Caco-2 (cell line): ENCODE results near the gene MGMT. TPM values are rescaled to one million over a fixed set of nuclear protein-coding genes. Genes with fewer than 3 reads are reported as not detected.
A peak's percentile ranks its signal among the peaks of the same experiment; 100 is the strongest.

Experiments
- BruUV-seq: library from RNA; stranded (reverse); fragments of 400-500 nt; replicated peaks from 2 replicates; lab custom pipeline; 2021; lab: Mats Ljungman, UMichigan
- CTCF ChIA-PET: fragments of 300-600 bp; sonication (Branson Sonifier 250); formaldehyde crosslinking; loops from one replicate; lab custom pipeline; 2022; ENCODE audit warnings: antibody characterized with exemption; lab: Charles Lee
- POLR2A ChIA-PET: fragments of 300-600 bp; sonication (Branson Sonifier 250); formaldehyde crosslinking; loops from one replicate; lab custom pipeline; 2022; ENCODE audit warnings: antibody characterized with exemption; lab: Charles Lee
- DNase-seq, 2 experiments: peaks; one replicate each; pipeline versions ENCODE4 v3.0.0 to v3.0.0-alpha.2; 2020 to 2022
- H3K27me3 ChIP-seq: replicated peaks from 2 replicates; pipeline ENCODE4 v1.6.0; 2011; ENCODE audit warnings: low read length; ENCODE audit not compliant: control insufficient read depth, insufficient read depth
- H3K36me3 ChIP-seq: 2 replicates; pipeline ENCODE4 v1.5.1; 2011; ENCODE audit warnings: low read length; ENCODE audit not compliant: control insufficient read depth, insufficient read depth
- H3K4me1 ChIP-seq: fragments of 250-450 bp; sonication (Bioruptor Pico); 2 replicates; pipeline ENCODE4 v1.5.1; 2020; ENCODE audit warnings: mild to moderate bottlenecking
- H3K4me3 ChIP-seq: 2 replicates; pipeline ENCODE4 v1.5.1; 2011; ENCODE audit warnings: low read depth, mild to moderate bottlenecking, control low read depth, low read length
- H3K9me3 ChIP-seq: fragments of 250-450 bp; sonication (Bioruptor Pico); 2 replicates; pipeline ENCODE4 v1.5.1; 2020; ENCODE audit warnings: mild to moderate bottlenecking, moderate library complexity
- H3K27ac Mint-ChIP-seq: one replicate; pipeline ENCODE4 v1.8.0; 2022; ENCODE audit warnings: mixed read lengths; ENCODE audit not compliant: unreplicated experiment
- H3K27me3 Mint-ChIP-seq: one replicate; pipeline ENCODE4 v1.8.0; 2022; ENCODE audit warnings: mixed read lengths; ENCODE audit not compliant: insufficient read depth, unreplicated experiment
- H3K36me3 Mint-ChIP-seq: one replicate; pipeline ENCODE4 v1.8.0; 2022; ENCODE audit warnings: mild to moderate bottlenecking, mixed read lengths; ENCODE audit not compliant: insufficient read depth, unreplicated experiment
- H3K4me1 Mint-ChIP-seq: one replicate; pipeline ENCODE4 v1.8.0; 2022; ENCODE audit warnings: low read depth, mixed read lengths; ENCODE audit not compliant: unreplicated experiment
- H3K4me3 Mint-ChIP-seq: one replicate; pipeline ENCODE4 v1.8.0; 2022; ENCODE audit warnings: mild to moderate bottlenecking, moderate library complexity, mixed read lengths; ENCODE audit not compliant: unreplicated experiment
- H3K9me3 Mint-ChIP-seq: one replicate; pipeline ENCODE4 v1.8.0; 2022; ENCODE audit warnings: mixed read lengths; ENCODE audit not compliant: unreplicated experiment
- intact Hi-C: fragments of 100-400 bp; cut with micrococcal nuclease; formaldehyde crosslinking; loops from one replicate; pipeline ENCODE4 v1.10.0; 2022; ENCODE audit not compliant: unreplicated experiment
- total RNA-seq: library from RNA; stranded (reverse); gene quantifications from 2 replicates; pipeline ENCODE4 v1.2.3, GENCODE V29; 2022
- TF ChIP-seq, protein P1 (sequence below), 2 experiments: fragments of 200-600 bp in 1 of 2; IDR thresholded peaks; 1 replicate in 1 of 2; 2 replicates in 1 of 2; pipeline versions ENCODE4 v1.5.1 to v1.8.0; 2011 to 2022; ENCODE audit warnings: antibody characterized with exemption in 1 of 2, control low read depth in 1 of 2, inconsistent platforms in 1 of 2, low read depth in 1 of 2, low read length in 1 of 2, mild to moderate bottlenecking in 1 of 2, moderate library complexity in 1 of 2; ENCODE audit not compliant: insufficient read depth in 1 of 2, severe bottlenecking in 1 of 2, unreplicated experiment in 1 of 2

Gene MGMT
- total RNA-seq, 1 experiment from 2014 or later: 57.0 TPM

DNA sequence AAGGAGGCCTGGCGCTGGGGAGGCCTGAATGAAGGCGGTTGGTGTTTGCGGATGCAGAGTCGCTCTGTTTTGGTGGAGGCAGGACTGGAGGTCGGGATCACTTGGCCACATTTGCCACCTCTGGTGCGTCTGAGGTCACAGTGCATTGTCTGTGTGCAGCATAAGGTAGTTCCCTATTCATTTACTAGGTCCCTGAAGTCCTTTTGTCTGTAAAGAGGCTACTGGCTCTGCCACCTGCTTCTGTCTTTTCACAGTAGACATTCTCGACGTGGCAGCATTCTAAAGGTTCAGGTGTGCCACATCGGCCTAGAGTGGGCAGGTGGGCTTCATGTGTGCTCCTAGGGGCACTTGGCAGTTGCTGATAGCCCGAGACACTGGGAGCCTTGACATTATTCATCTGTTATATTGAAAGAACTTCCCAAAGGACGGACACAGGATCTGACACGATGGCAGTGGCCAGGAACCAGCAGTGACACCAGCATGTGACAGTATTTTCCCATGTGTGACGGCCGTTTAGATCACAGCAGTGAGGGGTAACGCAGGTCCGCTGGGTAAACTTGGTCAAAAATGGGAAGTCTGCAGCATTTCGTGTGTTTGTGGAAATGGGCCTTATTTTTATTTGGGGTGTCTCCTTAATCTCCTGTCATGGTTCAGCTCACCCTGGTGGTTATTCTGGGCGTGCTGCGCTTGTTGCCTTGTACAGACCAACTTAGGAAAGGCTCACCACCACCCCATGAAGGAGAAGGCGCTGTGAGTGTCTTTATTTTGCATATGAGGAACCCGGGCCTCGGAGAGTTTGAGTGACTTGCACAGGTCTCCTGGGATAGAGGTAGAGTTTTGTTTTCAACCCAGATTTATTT lies 5.9 kb downstream of the MGMT start:
- intact Hi-C loops: no loop called here
- Mint-ChIP-seq H3K4me1 (peaks cover 22% of the 10 kb centered on the region), H3K36me3 (peaks cover 16% of the 10 kb centered on the region), H3K27ac (no peak overlapping the region), H3K27me3 (no peaks in the 10 kb centered on the region), H3K4me3 (no peak overlapping the region), H3K9me3 (no peaks in the 10 kb centered on the region)
- Histone ChIP-seq H3K27me3 (no peaks in the 10 kb centered on the region), H3K4me1 (peaks cover 19% of the 10 kb centered on the region), H3K4me3 (no peak overlapping the region), H3K9me3 (no peaks in the 10 kb centered on the region), H3K36me3 (no peaks in the 10 kb centered on the region)
- ChIA-PET POLR2A (no interaction called here), CTCF (no interaction called here)
- TF ChIP-seq, protein P1, sequence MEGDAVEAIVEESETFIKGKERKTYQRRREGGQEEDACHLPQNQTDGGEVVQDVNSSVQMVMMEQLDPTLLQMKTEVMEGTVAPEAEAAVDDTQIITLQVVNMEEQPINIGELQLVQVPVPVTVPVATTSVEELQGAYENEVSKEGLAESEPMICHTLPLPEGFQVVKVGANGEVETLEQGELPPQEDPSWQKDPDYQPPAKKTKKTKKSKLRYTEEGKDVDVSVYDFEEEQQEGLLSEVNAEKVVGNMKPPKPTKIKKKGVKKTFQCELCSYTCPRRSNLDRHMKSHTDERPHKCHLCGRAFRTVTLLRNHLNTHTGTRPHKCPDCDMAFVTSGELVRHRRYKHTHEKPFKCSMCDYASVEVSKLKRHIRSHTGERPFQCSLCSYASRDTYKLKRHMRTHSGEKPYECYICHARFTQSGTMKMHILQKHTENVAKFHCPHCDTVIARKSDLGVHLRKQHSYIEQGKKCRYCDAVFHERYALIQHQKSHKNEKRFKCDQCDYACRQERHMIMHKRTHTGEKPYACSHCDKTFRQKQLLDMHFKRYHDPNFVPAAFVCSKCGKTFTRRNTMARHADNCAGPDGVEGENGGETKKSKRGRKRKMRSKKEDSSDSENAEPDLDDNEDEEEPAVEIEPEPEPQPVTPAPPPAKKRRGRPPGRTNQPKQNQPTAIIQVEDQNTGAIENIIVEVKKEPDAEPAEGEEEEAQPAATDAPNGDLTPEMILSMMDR (IDR thresholded peaks at IDR 0.05; ENCODE audit: insufficient read depth in 1 of 2, low read depth in 1 of 2, low read length in 1 of 2, severe bottlenecking in 1 of 2, unreplicated experiment in 1 of 2): no peak
- DNase-seq: no peak
- BruUV-seq: no TSS peak

DNA sequence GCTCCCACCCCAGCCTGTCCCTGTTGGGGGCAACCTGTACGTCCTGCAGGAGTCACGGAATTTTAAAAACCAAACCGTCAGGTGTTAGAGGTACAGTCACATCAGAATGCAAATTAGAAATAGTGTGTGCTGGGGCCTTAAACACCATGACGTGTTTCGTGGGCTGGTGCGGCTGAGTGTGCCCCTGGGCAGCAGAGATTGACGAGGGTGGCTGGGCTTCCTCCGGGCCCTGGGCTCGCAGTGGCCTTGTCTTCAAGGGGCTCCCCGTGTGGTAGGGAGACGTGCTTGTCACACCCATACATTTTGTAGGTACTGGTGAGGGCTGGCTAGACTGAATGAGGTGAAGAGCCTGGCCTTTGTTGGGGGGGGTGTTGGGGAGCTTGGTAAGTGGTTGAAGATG lies 7.6 kb downstream of the MGMT start:
- ChIA-PET CTCF (no interaction called here), POLR2A (no interaction called here)
- Mint-ChIP-seq H3K36me3 (peaks cover 18% of the 10 kb centered on the region), H3K27me3 (no peaks in the 10 kb centered on the region), H3K4me3 (no peak overlapping the region), H3K9me3 (no peaks in the 10 kb centered on the region), H3K4me1 (peaks cover 16% of the 10 kb centered on the region), H3K27ac (peak overlapping the region; percentile 39)
- no peaks in the 10 kb centered on the region; the same call in 1 of the 2 replicates for H3K27me3 ChIP-seq
- H3K4me3 ChIP-seq: no peak overlapping the region
- no TSS peak for BruUV-seq
- H3K9me3 ChIP-seq: no peaks in the 10 kb centered on the region
- H3K36me3 ChIP-seq: no peaks in the 10 kb centered on the region
- peaks cover 14% of the 10 kb centered on the region for H3K4me1 ChIP-seq
- TF ChIP-seq, protein P1 (IDR thresholded peaks at IDR 0.05; ENCODE audit: insufficient read depth in 1 of 2, low read depth in 1 of 2, low read length in 1 of 2, severe bottlenecking in 1 of 2, unreplicated experiment in 1 of 2): no peak
- intact Hi-C loops: no loop called here
- DNase-seq: no peak

DNA sequence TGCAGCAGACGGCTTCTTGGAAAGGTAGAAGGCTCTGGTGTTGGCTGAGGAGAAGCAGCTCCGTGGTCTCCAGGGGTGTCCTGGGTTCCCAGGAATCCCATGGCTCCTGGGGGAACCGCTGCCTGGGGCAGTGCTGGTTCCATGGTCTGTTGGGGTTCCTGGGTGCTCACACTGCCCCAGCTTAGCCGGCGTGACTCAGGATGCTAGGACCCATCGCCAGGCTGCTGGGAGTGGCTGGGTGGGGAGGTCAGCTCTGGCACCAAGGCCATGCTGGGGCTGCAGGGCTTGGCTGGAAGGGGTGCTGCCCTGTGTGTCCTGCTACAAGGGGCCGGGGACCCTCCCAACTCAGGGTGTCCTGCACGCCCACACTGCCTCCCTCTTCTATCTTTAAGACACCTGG lies 9.4 kb downstream of the MGMT start:
- Mint-ChIP-seq H3K4me1 (no peaks in the 10 kb centered on the region), H3K27me3 (no peaks in the 10 kb centered on the region), H3K36me3 (peaks cover 6% of the 10 kb centered on the region), H3K9me3 (peaks cover 5% of the 10 kb centered on the region), H3K4me3 (no peak overlapping the region), H3K27ac (no peak overlapping the region)
- Histone ChIP-seq H3K4me3 (no peak overlapping the region), H3K27me3 (no peaks in the 10 kb centered on the region; the same call in 1 of the 2 replicates), H3K4me1 (no peaks in the 10 kb centered on the region; the same call in 1 of the 2 replicates), H3K36me3 (no peaks in the 10 kb centered on the region), H3K9me3 (no peaks in the 10 kb centered on the region; the same call in 1 of the 2 replicates)
- no TSS peak for BruUV-seq
- intact Hi-C loops: no loop called here
- TF ChIP-seq, protein P1 (IDR thresholded peaks at IDR 0.05; ENCODE audit: insufficient read depth in 1 of 2, low read depth in 1 of 2, low read length in 1 of 2, severe bottlenecking in 1 of 2, unreplicated experiment in 1 of 2): no peak
- no peak for DNase-seq
- ChIA-PET POLR2A (interaction anchor here (0.6 kb wide), 1 partner anchor 12 kb away, joined by 3 read pairs; no protein-coding TSS in a partner anchor), CTCF (no interaction called here)
